ENCODE data around the gene CHMP4A. TPM values are rescaled to one million over a fixed set of nuclear protein-coding genes. Genes with fewer than 3 reads are reported as not detected.

CHMP4A gene
- total and polyA plus RNA-seq, 2 of the 13 experiments (the other 11 are each of a cell fraction or from before 2014, with no cell fraction given): 83.6 to 113 TPM

- TF ChIP-seq HINFP (CRISPR knock-in tag; IDR thresholded peaks at IDR 0.05; ENCODE audit: low read depth) (peak; percentile 29; the same call in 1 of the 2 replicates), CBX2 (IDR thresholded peaks at IDR 0.05; ENCODE audit: low read depth, low read length) (no peak), CBX2 (CRISPR knock-in tag; IDR thresholded peaks at IDR 0.05; ENCODE audit: low read depth) (no peak), ZNF850 (CRISPR knock-in tag; conservative IDR thresholded peaks at IDR 0.05) (no peak), NR2F1 (CRISPR knock-in tag; IDR thresholded peaks at IDR 0.05) (no peak), ZNF720 (CRISPR knock-in tag; IDR thresholded peaks at IDR 0.05) (no peak), JUN (CRISPR knock-in tag; IDR thresholded peaks at IDR 0.05) (peak; percentile 38; the same call in 1 of the 2 replicates), ZBTB14 (CRISPR knock-in tag; IDR thresholded peaks at IDR 0.05) (no peak), TEAD3 (CRISPR knock-in tag; optimal IDR thresholded peaks at IDR 0.05; ENCODE audit: borderline replicate concordance) (no peak), DNMT3B (CRISPR knock-in tag; conservative IDR thresholded peaks at IDR 0.05) (no peak), ERF (CRISPR knock-in tag; IDR thresholded peaks at IDR 0.05) (no peak), HMGA1 (CRISPR knock-in tag; conservative IDR thresholded peaks at IDR 0.05) (no peak), ZNF580 (CRISPR knock-in tag; IDR thresholded peaks at IDR 0.05; ENCODE audit: borderline replicate concordance, low read depth) (no peak), ZNF407 (CRISPR knock-in tag; IDR thresholded peaks at IDR 0.05; ENCODE audit: not compliant biosample characterization) (peak; percentile 32)
Measured at GRCh38 chr14:24260026-24260779, 46.9 kb upstream of the CHMP4A start (continued).

All from HepG2 (cell line).